GM12865 (cell line): Measurements from ENCODE around the gene RARS1.

ENCODE experiments used
- DNase-seq: peaks from one replicate; pipeline ENCODE4 v3.0.0; 2010; ENCODE audit warnings: low read depth
- H3K4me3 ChIP-seq: 2 replicates; pipeline ENCODE4 v1.5.1; 2011; ENCODE audit warnings: mild to moderate bottlenecking, low read depth, low read length, control low read depth
- TF ChIP-seq, protein P1 (sequence below): IDR thresholded peaks from 2 replicates; pipeline ENCODE4 v1.5.1; 2011; ENCODE audit warnings: low read length, control low read depth, low read depth, inconsistent platforms; ENCODE audit not compliant: insufficient read depth; ENCODE audit errors: missing control alignments

RARS1 gene

GRCh38 chr5:168486136-168486879 lies at the start of gene RARS1:
Gene RARS1, plus strand, starts transcription at chr5:168486471. Its CDS starts 28 bp downstream, at chr5:168486499.
- TF ChIP-seq, protein P1, sequence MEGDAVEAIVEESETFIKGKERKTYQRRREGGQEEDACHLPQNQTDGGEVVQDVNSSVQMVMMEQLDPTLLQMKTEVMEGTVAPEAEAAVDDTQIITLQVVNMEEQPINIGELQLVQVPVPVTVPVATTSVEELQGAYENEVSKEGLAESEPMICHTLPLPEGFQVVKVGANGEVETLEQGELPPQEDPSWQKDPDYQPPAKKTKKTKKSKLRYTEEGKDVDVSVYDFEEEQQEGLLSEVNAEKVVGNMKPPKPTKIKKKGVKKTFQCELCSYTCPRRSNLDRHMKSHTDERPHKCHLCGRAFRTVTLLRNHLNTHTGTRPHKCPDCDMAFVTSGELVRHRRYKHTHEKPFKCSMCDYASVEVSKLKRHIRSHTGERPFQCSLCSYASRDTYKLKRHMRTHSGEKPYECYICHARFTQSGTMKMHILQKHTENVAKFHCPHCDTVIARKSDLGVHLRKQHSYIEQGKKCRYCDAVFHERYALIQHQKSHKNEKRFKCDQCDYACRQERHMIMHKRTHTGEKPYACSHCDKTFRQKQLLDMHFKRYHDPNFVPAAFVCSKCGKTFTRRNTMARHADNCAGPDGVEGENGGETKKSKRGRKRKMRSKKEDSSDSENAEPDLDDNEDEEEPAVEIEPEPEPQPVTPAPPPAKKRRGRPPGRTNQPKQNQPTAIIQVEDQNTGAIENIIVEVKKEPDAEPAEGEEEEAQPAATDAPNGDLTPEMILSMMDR, result peak; percentile 98
- H3K4me3 ChIP-seq, result peak within 1 kb of the TSS; percentile 90

DNA sequence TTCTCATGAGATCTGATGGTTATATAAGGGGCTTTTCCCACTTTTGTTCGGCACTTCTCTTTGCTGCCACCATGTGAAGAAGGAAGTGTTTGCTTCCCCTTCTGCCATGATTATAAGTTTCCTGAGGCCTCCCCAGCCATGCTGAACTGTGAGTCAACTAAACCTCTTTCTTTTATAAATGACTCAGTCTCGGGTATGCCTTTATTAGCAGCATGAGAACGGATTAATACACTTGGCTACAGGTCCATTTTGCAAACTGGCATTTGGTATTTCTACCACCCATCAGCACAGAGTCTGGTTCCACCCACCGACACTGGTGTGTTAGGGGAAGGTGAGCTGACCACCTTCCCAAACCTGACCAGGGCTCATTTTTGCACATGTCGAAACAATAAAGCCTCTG lies 47.9 kb upstream of the RARS1 start:
- DNase-seq, result no peak
- H3K4me3 ChIP-seq, result no peak overlapping the region

More at GRCh38 chr5:168486136-168486879, at the start of gene RARS1:
- peak; percentile 94 for DNase-seq

DNA sequence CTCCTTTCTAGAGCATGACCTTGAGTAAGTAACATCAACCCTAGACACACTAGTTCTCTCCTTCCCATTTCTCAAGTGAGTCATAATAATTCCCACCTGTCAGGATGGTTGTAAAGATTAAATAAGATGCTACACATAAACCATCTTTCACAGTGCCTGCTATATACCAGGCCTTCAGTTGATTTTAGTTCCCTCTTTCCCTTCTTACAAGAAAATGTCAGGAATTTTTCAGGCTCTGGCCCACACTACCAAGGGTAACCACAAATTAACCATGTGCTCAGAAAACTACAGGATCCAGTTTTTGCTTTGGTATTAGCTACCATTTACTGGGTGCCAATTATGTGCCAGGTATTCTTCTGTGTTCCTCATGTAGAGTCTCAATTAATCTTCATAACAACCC lies 42.7 kb upstream of the RARS1 start:
- TF ChIP-seq, protein P1, result no peak
- H3K4me3 ChIP-seq, result no peak overlapping the region

More for the DNA sequence above, 47.9 kb upstream of the RARS1 start:
- TF ChIP-seq, protein P1, result no peak

GRCh38 chr5:168443950-168444700 lies 42.1 kb upstream of the RARS1 start:
- no peak overlapping the region for H3K4me3 ChIP-seq
- TF ChIP-seq, protein P1, result no peak
- no peak for DNase-seq

More for the DNA sequence above, 42.7 kb upstream of the RARS1 start:
- no peak for DNase-seq

DNA sequence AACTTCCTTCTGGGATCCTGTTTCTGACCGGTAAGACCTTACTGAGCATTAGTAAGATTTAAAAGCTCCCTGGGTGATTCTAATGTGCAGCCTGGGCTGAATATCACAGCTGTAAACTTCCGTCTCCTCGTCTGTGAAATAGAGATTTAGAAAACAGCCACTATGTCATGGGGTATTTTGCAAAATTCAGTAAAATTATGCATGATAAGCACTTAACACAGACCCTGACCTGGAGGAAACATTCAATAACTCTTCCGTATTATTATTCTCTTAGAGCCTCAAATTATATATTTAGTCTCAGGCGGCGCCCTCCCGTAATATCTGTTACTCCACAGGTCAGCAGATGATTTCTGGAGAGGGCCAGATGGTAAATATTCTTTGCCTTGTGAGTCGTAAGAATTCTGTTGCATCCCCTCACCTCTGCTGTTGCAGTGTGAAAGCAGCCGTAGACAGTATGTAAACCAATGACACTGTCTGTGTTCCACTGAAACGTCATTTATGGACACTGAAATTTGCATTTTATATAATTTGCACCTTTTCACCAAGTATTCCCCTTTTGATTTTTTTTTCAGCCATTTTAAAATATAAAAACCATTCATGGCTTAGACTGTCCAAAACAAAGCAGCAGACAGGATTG lies 39.2 kb upstream of the RARS1 start:
- TF ChIP-seq, protein P1, result no peak
- no peak overlapping the region for H3K4me3 ChIP-seq
- no peak for DNase-seq

DNA sequence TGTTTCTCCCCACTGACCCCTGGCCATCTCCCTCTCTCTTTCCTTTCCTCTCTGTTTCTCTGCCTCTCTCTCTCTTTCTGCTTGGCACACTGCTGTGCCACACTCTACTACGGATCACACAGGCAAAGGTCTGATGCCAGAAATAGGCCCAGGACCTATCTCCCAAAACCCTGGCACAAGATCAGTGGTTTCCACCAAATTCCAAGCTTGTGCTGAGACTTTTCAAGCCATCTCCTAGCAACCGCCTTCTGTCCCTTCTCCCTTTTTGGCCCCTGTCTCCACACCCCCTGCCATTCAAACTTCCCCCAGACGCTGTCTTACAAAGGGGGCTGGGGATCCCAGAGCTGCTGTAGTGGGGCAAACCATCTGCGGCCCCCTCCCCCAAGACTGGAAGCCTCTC lies 38.5 kb upstream of the RARS1 start:
- H3K4me3 ChIP-seq, result no peak overlapping the region
- no peak for DNase-seq
- TF ChIP-seq, protein P1, result no peak
